Neural progenitor cell (in vitro differentiated cells): ENCODE data around the gene CAPN14.
"Not testable (repeated sequence)": the region's sequence is repeated elsewhere in the genome, so short reads cannot be mapped to it uniquely, and the experiment has no call there.

Experiments
- CTCF ChIP-seq: fragments of 200-600 bp; sonication (generic); IDR thresholded peaks from 2 replicates; pipeline ENCODE4 v1.5.1; 2017; ENCODE audit warnings: antibody characterized with exemption, mild to moderate bottlenecking
- EZH2 ChIP-seq: fragments of 200-600 bp; sonication (generic); IDR thresholded peaks from 2 replicates; pipeline ENCODE4 v1.6.1; 2017; ENCODE audit warnings: antibody characterized with exemption, mild to moderate bottlenecking, moderate library complexity

DNA sequence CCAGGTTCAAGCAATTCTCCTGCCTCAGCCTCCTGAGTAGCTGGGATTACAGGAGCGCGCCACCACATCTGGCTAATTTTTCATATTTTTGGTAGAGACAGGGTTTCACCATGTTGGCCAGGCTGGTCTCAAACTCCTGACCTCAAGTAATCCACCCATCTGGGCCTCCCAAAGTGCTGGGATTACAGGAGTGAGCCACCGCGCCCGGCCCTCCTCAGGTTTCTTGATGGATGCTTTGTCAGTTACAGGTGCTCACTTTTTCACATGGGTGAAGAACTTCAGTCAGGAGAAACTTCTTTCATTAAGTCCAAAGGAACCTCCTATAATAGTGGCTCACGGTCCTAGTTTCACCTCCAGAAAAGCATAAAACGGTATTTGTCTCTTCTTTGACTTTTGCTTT lies 33.3 kb downstream of the CAPN14 start:
- not testable (repeated sequence) for TF ChIP-seq CTCF, EZH2
